Right lobe of liver (tissue), 4 donors: Measurements from ENCODE around the gene RNF13.
"Not testable (repeated sequence)": the region's sequence is repeated elsewhere in the genome, so short reads cannot be mapped to it uniquely, and the experiment has no call there.

Experiments used
- POLR2A ChIP-seq: fragments of 450-650 bp; IDR thresholded peaks from one replicate; pipeline ENCODE4 v1.6.1; 2017; ENCODE audit warnings: antibody characterized with exemption, mild to moderate bottlenecking
- TF ChIP-seq, protein P1 (sequence below), 4 donors: fragments of 200-600 bp in 3 of 4; fragments of 450-650 bp in 1 of 4; IDR thresholded peaks; one replicate each; pipeline versions ENCODE4 v1.5.1 to v1.8.0; 2016 to 2022; ENCODE audit warnings: antibody characterized with exemption in 4 of 4, mild to moderate bottlenecking in 2 of 4
- donor health status: DM: no; HTN: no; CAD: no.
- donor health status: DM: no; HTN: no; CAD: no.
- donor health status: DM: no; HTN: yes; CAD: no.

GRCh38 chr3:149983053-149983452 is 170.0 kb downstream of the RNF13 start:
- not testable (repeated sequence) for TF ChIP-seq POLR2A
- TF ChIP-seq, protein P1, sequence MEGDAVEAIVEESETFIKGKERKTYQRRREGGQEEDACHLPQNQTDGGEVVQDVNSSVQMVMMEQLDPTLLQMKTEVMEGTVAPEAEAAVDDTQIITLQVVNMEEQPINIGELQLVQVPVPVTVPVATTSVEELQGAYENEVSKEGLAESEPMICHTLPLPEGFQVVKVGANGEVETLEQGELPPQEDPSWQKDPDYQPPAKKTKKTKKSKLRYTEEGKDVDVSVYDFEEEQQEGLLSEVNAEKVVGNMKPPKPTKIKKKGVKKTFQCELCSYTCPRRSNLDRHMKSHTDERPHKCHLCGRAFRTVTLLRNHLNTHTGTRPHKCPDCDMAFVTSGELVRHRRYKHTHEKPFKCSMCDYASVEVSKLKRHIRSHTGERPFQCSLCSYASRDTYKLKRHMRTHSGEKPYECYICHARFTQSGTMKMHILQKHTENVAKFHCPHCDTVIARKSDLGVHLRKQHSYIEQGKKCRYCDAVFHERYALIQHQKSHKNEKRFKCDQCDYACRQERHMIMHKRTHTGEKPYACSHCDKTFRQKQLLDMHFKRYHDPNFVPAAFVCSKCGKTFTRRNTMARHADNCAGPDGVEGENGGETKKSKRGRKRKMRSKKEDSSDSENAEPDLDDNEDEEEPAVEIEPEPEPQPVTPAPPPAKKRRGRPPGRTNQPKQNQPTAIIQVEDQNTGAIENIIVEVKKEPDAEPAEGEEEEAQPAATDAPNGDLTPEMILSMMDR (IDR thresholded peaks at IDR 0.05), result not testable (repeated sequence)
